NCI-H1417 (cell line): Measurements from ENCODE around the gene B3GNT3.

Experiments used
- DNase-seq, 3 experiments: peaks; one replicate each; lab custom pipeline; 2025; lab: John Stamatoyannopoulos, UW

B3GNT3 gene, protein sequence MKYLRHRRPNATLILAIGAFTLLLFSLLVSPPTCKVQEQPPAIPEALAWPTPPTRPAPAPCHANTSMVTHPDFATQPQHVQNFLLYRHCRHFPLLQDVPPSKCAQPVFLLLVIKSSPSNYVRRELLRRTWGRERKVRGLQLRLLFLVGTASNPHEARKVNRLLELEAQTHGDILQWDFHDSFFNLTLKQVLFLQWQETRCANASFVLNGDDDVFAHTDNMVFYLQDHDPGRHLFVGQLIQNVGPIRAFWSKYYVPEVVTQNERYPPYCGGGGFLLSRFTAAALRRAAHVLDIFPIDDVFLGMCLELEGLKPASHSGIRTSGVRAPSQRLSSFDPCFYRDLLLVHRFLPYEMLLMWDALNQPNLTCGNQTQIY

DNA sequence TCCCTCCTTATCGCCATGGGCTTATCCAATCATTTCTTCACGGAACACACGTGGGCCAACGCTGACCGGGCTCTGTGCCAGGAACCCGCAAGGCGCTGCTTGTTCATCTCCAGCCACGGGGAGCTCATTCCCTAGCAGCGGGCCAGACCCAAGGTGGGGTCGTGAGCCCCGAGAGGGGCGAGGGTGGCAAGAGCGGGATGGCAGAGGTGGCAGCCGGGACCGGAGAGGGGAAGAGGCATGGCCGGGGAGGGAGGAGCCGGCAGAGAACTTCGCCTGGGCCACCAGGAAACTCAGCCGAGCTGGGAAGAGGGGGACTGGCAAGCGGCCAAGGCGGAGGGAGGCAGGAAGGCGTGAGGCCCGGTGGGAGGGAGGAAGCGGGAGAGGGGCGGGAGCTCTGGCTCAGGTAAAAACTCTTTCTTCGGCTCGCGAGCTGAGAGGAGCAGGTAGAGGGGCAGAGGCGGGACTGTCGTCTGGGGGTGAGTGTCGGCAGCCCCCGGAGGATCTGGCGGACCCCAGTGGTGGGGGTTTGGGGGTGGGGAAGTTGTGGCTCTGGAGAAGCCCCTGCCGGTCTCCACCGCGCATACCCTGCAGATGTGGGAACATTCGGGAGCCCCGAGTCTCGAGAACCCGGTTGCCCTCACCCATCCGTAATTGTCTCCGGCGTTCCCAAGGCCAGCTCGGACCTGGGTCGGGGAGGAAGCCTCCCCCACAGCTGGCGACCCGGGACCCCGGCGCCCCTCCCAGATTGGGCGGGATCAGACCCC is at the start of gene B3GNT3:
Gene B3GNT3, plus strand, starts transcription at position 408 of the 764 bp plus-strand sequence. CDS start 12,670 bp downstream, outside the sequence.
- DNase-seq: peak in 2 of 3 experiments; percentile 21 to 37

DNA sequence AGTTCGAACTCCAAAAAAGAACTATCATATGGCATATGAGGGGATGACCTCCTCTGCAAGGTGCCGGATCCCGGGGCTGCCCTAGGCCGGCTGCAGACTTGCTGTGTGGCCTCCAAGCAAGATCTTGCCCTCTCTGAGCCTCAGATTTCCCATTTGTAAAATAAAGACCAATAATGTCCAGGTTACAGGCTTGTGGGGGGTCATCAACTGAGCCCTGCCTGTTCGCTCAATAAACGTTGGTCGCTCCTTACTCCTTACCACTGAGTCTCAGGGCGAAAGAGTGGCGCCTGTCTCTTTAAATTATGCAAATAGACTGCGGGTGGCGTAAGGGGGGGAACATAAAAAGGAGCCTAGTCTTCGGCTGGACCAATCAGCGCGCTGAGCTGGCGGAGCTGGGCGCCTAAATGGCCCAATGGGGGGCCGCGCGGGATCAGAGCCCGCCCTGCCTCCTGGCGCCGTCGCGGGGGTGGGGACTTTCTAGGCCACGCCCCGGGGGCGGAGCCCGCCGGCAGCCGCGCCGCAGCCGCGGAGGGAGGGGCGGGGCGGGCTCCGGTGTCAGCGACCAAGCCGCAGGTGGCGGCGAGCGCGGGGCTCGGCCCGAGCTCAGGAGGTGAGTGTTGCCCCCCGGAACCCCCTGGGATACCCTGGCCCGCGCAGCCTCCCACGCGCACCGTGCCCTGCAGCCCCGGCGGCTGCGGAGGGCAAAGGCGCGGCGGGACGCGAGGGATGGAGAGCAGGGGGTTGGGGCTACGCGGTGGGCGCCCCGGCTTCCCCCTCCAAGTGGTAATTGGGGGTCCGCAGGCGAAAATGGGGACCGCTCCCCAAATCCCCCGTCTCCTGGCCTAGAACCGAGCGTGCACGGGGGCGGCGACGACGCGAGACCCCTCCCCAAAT is 47.5 kb upstream of the B3GNT3 start:
- DNase-seq: peak; percentile 85 to 95 (median 93)

DNA sequence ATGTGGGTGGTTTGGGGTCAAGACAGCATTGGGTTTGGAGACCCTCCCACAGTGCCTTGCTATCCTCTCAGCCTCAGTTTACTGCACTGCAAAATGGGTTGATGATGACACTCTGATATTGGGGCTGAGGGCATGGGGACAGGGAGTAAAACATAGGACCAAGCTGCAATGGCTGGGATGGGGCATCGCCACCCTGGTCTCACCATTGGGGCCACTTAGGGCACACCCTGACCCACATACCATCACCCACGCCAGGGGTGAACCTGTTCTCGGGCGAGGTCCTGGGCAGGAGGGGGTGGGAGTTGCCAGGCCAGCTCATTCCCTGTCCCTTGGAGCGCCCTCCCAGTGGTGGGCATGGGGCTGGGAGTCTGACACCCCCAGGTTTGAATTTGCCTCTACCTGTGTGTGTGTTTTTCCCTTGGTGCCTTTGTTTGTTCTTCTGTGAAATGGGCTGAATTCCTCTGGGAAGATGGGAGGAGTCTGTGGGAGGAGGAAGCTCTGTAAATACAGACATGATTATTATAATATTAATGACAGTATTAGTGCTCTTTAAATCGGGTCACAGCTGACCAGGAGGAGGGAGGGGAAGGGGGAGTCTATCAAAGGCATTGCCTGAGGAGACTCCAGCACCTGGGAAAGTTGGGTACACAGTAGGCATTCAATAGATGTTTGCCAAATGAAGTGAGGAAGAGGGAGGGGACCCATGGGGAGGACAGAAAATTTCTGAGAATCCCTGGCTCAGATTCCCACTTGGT is 45.9 kb upstream of the B3GNT3 start:
- peak in 1 of 3 experiments; percentile 16 for DNase-seq

DNA sequence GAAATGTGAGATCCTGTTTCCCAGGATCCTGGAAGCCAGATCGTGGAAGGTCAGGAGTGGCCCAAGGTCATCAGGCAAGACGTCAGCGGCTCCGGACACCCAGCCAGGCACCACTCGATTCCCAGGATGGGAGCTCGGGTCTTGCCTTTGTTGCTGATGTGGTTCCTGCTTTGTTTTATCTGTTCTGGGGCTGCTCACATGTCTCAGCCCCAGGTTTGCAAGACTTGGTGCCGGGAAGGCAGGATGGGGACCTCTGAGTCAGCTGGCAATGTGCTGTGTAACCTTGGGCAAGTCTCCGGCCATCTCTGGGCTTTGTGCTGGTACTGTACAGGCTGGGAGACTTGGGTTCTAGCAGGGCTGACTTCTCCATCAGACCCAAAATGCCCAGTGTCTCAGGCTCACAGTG is 45.0 kb upstream of the B3GNT3 start:
- DNase-seq: no peak

DNA sequence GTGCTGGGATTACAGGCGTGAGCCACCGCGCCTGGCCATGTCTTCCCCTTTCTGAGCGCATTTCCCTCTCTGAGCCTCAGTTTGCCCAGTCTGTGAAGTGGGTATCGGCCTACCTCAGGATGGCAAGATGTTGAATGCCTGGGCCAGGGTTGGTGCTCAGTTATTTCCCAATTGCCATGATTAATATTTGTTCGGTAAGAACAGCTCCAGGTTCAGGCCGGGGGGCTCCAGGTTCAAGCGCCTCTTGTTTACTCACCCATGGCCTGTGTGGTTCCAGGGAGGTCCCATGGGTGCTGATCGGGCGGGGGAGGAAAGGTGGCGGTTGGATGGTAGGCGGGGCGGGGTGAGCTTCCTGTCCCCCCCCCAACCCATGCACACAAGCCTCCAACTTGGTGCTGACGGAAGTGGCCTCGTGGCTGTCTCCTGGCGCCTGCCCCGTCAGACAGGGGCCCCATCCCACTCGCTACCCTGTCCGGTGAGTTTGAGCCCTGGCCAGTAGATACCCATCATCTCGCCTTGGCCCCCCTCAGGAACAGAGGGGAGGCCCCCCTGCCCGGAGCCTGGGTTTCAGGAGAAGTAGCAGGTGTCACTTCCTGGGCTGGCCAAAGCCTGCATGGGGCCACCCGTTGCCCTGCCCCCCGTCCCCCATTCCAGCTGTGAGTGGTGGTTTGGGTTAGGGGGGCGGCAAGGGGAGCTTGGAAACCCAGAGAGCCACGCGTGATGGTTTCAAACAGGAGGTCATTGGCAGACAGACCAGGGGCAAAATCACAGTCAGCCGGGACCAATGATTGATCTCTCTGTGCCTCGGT is 43.6 kb upstream of the B3GNT3 start, which contains the start of gene FCHO1:
Gene FCHO1, plus strand, starts transcription at position 375 of the 809 bp plus-strand sequence. CDS start 3,688 bp downstream, outside the sequence.
- DNase-seq: no peak

DNA sequence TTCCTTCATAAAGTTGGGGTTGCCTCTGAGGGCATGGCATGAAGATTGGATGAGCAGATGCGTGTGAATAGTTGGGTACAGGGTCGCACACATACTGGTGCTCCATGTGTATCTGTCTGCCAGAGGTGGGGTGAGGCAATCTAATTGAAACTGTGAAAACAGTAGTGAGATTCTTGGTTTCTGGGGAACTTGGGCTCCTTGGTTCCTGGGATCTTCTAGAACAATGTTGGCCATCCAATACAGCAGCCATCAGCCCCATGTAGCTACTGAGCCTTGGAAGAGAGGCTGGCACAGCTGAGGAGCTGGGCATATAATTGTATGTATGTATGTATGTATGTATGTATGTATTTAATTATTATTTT is 43.0 kb upstream of the B3GNT3 start:
- DNase-seq: no peak

DNA sequence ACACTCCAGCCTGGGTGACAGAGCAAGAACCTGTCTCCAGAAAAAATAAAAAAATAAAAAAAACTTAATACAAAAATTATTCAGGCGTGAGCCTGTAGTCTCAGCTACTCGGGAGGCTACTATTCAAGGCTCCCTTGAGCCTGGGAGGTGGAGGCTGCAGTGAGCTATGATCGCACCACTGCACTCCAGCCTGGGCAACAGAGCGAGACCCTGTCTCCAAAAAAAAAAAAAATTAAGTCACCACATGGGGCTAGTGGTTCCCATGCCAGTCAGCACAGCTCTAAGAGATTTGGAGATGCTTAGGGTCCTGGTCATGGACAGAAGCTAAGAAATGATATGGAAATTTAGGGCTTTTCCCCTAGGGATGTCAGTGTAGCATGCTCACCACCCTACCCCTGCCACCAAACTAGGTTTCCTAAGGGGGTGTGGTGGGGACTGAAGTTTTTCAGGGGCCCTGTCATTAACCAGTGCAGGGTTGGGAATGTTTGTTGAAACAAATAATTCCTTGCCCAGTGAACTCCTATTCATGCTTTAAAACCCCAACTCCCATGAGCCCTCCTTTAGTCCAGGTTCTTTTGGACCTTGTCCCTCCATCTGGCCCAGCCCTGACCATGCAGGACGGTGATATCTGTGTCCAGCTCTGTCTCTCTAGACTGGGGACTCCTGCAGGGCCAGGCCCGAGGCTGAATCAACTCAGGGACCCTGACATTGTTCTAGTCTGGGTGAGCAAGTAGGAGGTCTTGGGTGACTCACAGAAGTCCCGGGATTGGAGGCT is 41.9 kb upstream of the B3GNT3 start:
- no peak for DNase-seq

DNA sequence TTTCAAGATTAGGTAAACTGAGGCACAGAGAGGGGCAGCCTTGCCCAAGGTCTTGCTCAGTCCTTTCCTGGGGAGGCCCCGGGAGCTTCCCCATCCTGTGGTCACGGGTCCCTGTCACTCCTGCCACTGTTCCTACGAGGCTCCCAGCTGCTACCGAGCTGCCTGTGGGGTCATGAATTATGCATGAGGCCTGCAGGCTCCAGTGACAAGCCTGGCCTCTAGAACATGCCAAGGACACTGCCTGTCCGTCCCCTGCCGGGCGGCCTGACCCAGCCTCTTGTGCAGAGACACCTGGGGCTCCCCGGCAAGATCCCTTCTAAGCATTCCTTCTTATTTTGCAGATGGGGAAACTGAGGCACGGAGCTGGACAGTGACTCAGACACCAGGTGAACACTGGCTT is 41.0 kb upstream of the B3GNT3 start:
- peak in 1 of 3 experiments; percentile 25 for DNase-seq

DNA sequence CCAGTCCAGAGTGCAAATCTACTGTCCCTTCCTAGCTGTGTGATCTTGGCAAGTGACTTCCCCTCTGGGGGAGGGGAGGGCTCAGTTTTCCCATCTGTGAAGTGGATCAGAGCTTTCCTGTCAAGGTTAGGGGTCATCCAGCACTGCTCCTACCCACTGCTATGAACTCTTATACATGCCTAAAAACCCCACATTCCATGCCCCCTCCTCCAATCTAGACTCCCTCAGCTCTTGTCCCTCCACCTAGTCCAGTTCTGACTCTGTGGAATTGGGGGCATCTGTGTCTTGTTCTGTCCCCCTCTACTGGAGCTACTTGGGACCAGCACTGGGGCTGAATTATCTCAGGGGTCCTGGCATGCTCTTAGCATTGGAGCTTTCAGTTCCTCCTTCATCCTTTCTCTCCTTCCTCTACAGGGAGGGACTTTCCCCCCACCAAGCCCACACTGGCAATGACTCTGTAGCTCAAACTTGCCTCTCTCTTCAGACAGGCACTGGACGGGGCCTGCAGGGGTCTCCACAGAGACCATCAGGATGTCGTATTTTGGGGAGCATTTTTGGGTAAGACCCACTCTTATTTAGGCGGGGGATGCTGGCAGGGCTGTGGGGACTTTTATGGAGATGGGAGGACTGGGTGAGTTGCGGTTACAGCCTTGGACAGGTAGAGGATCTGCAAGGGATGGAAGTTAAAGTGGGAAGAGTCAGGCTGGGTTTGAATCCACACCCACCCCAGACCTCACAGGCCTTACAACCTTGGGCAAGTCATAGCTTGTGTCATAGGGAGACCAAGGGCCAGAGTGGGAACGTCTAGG is 40.1 kb upstream of the B3GNT3 start:
- DNase-seq: no peak

DNA sequence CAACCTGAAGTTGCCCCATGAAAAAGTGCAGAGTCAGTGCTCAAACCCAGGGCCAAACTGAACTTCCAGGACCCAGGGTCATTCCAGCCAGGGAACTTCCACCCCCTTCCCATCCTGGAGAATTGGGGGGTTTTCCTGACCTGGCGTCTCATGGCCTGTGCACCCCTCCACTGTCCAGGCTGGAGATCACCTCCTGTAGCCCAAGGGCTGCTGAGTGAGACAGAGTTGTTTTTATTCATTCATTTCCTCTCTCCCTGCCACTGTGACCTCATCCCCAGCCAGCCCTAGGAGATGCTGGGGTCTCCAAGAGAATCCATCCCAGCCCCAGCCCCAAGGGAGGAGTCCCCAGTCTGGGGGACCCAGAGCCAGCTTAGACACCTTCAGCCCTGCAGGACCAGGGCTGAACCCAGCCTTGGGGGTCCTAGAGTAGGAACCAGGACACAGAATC is 39.5 kb upstream of the B3GNT3 start:
- peak in 1 of 3 experiments; percentile 41 for DNase-seq

DNA sequence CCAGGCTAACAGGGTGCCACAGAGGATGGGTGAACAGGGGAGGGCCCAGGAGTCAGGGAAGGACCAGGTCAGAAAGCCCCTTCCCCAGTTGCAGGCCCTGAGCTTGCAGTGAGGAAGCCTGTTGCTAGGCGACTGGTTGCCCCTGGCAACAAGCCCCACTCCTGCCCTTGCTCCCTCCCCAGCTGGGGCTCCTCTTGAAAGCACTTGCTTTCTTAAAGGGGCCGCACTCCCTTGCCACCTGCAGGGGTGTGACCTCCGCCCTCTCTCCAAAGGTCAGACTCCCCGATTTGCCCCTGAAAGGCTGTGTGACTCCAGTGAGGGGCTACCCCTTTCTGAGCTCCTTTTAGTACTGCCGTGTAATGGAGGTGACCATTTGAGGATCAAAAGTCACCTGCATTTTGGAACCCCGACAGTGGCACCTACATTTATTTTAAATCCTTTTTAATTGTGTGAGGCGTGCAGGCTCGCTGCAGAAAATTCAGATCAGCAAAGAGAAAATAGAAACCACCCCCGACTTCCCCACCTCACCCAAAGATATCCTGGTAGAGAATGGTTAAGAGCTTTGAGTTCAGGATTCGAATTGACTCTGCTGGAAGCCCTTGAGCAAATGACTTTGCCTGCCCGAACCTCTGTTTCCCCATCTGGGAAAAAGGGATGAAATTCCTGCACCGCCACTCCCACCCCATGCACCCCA is 38.8 kb upstream of the B3GNT3 start:
- DNase-seq: peak; percentile 71 to 89 (median 77)

DNA sequence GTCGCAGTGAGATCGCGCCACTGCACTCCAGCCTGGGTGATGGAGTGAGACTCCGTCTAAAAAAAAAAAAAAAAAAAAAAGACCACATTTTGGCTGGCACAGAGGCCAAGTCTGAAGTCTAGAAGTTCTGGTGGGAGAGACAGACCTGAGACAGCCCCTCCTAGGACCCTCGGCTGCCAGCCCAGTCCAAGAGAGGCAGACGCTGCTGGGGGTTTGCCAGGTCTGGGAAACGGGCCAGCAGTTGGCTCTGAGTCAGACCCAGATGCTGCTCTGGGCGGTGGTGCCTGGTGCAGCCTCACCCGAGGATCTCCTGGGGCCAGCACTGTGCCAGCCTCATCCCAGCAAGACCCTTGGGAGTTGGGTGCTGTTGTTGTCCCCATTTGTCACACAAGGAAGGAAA is 37.8 kb upstream of the B3GNT3 start:
- no peak for DNase-seq

DNA sequence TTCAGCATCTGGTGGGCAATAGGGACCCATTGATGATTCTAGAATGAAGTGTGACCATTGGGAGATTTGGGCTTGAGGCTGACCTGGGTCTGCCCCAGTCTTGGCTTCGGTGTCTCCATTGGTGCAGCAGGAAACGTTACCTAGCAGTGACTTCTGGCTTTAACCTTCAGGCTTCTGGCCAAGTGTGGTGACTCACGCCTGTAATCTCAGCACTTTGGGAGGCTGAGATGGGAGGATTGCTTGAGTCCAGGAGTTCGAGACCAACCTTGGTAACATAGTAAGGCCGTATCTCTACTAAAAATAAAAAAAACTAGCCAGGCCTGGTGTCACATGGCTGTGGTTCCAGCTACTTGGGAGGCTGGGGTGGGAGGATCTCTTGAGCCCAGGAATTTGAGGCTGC is 36.4 kb upstream of the B3GNT3 start:
- DNase-seq: no peak

DNA sequence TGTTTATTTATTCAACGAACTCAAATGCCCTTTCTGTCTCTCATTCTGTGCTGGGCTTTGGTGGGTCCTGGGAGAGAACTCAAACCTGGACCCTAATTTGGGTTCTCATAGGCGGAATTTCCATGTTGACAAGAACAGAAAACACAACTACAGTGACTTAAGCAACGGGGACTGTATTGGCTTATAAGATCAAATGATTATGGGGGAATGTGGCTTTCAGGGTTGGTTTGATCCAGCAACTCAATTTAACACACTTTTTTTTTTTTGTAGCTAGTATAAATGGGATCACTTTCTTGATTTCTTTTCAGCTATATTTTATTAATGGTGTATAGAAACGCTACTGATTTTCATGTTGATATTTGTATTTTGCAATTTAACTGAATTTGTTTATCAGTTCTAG is 33.8 kb upstream of the B3GNT3 start:
- no peak for DNase-seq

DNA sequence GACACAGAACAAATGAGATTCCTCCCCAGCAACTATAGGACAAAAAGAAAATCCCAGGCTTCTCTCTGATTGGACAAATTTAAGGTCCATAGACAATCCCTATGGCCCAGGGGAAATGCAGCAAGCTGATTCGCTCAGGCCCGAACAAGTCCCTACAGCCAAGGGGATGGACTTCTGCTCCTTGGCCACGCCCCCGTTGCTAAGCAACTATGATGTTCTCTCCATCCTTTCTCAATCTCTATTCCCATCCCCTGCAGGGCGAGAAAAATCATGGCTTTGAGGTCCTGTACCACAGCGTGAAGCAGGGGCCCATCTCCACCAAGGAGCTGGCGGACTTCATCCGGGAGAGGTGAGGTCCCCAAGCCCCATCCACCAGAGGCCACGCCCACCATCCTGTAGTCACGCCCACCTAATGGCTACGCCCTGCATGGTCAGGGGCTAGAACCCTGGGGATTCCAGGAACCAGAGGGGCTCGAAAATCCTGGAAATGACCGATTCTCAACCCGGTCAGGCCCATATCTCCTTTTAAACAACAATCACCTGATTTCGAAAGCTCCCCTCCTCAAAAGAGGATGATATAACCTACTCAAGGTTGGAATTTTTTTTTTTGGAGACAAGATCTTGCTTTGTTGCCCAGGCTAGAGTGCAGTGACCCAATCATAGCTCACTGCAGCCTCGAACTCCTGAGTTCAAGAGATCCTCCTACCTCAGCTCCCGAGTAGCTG is 32.3 kb upstream of the B3GNT3 start:
- DNase-seq: peak in 1 of 3 experiments; percentile 33

DNA sequence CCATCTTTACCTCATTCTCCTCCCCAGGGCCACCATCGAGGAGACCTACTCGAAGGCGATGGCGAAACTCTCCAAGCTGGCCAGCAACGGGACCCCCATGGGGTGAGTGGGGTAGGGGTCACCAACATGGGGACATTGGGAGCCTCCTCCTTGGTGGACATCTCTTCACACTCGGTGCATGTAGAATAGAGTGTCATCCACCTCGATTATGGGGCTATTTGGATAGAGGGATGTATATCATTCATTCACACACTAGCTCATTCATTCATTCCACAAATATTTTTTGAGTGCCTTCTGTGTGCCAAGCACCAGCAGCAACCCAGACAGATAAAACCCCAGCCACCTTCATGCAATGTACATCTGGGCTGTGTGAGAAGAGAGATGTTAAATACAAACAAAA is 30.6 kb upstream of the B3GNT3 start:
- DNase-seq: no peak

DNA sequence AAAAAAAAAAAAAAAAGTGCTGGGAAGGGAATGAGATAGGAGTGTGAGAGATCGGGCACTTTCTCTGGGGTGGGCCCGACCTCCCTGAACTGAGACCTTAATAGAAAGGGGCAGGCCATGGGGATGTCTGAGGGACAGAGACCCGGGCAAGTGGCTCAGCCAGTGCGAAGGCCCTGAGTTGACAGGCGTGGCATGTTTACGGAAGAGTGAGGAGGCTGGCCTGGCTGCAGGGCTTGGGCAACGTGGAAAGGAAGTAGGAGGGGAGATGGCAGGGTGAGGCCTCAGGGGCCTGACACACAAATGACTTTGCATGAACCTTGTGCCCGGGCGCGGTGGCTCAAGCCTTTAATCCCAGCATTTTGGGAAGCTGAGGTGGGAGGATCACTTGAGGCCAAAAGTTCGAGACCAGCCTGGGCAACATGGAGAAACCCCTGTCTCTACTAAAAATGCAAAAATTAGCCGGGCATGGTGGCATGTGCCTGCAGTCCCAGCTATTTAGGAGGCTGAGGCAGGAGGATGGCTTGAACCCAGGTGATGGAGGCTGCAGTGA is 29.8 kb upstream of the B3GNT3 start:
- DNase-seq: no peak
